Neuron (in vitro differentiated cells): ENCODE data around the gene FMN1.

ENCODE experiments used
- H2AFZ ChIP-seq: one replicate; pipeline ENCODE4 v1.6.1; 2013; ENCODE audit warnings: low read depth, mild to moderate bottlenecking, inconsistent platforms, low read length, moderate library complexity
- H3K27me3 ChIP-seq: one replicate; pipeline ENCODE4 v1.6.1; 2013; ENCODE audit warnings: low read length; ENCODE audit not compliant: insufficient read depth
- H3K36me3 ChIP-seq: one replicate; pipeline ENCODE4 v1.6.1; 2013; ENCODE audit warnings: low read length; ENCODE audit not compliant: insufficient read depth
- H3K4me1 ChIP-seq: one replicate; pipeline ENCODE4 v1.6.1; 2013; ENCODE audit warnings: low read length; ENCODE audit not compliant: insufficient read depth
- H3K4me3 ChIP-seq: 2 replicates; pipeline ENCODE4 v1.5.1; 2013; ENCODE audit warnings: mild to moderate bottlenecking, low read length, moderate library complexity
- H3K9me3 ChIP-seq: one replicate; pipeline ENCODE4 v1.6.1; 2013; ENCODE audit warnings: low read length

Gene FMN1

DNA sequence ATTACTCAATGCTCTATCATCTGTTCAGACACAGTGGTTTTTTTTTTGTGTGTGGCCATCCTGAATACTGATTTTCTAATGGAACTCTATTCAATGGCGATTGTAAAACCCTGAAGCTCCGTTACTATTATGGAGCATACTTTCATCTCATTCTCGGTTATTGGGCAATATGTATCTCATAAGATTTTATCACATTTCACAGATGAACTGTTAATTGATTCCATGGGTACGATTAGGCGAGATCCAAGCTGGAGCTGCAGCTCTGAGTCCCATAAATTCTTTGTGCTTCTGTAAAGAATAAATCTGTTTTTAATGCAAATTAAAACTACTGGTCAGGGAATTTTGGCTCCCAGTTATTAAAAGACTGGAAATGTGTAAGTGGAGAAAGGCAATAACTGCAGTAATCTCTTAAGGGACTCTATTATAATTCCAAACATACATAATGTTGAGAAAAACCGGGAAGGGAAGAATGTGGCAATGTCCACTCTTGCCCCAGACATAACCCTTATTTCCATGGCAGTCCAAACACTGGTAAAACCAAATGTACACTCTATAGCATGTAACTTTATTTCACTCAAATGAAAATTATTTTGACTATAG is 394.5 kb downstream of the FMN1 start:
- Histone ChIP-seq H3K36me3 (no peaks in the 10 kb centered on the region), H3K9me3 (no peaks in the 10 kb centered on the region), H3K27me3 (no peaks in the 10 kb centered on the region), H2AFZ (no peak overlapping the region), H3K4me3 (no peak overlapping the region), H3K4me1 (no peaks in the 10 kb centered on the region)

DNA sequence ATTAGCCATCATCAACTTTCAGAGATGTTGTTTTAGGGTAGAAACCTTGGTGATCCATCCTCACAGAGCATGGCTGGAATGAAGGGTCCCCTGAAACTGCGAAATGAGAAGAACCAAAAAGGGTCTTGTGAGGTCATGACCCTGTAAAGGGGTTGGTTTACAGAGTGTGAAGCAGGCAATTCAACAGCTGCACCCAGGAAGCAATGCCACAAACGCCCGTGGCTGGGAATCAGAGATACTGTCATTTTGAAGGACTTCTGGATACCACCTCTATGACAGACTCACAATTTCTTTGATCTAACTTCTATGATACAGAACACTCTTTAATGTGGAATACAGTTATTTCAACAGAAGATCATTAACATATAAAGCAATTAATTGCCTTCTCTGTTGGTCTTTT is 397.7 kb downstream of the FMN1 start:
- Histone ChIP-seq H3K4me1 (no peaks in the 10 kb centered on the region), H3K36me3 (no peaks in the 10 kb centered on the region), H3K27me3 (no peaks in the 10 kb centered on the region), H3K9me3 (no peaks in the 10 kb centered on the region), H2AFZ (no peak overlapping the region), H3K4me3 (no peak overlapping the region)

- Histone ChIP-seq H2AFZ (no peak overlapping the region), H3K27me3 (no peaks in the 10 kb centered on the region), H3K36me3 (no peaks in the 10 kb centered on the region), H3K9me3 (no peaks in the 10 kb centered on the region), H3K4me1 (no peaks in the 10 kb centered on the region), H3K4me3 (no peak overlapping the region)
These were observed 399.5 kb downstream of the FMN1 start for GRCh38 chr15:32794973-32795372.

GRCh38 chr15:32792436-32792835 is 402.1 kb downstream of the FMN1 start:
- Histone ChIP-seq H3K9me3 (no peaks in the 10 kb centered on the region), H2AFZ (no peak overlapping the region), H3K27me3 (no peaks in the 10 kb centered on the region), H3K36me3 (no peaks in the 10 kb centered on the region), H3K4me1 (no peaks in the 10 kb centered on the region), H3K4me3 (no peak overlapping the region)

GRCh38 chr15:32790352-32790999 is 404.0 kb downstream of the FMN1 start:
- H2AFZ ChIP-seq, result no peak overlapping the region
- H3K4me1 ChIP-seq, result no peaks in the 10 kb centered on the region
- no peaks in the 10 kb centered on the region for H3K9me3 ChIP-seq
- no peak overlapping the region for H3K4me3 ChIP-seq
- H3K27me3 ChIP-seq, result no peaks in the 10 kb centered on the region
- no peaks in the 10 kb centered on the region for H3K36me3 ChIP-seq

GRCh38 chr15:32787949-32788348 is 406.6 kb downstream of the FMN1 start:
- Histone ChIP-seq H3K27me3 (no peaks in the 10 kb centered on the region), H3K4me3 (no peak overlapping the region), H2AFZ (no peak overlapping the region), H3K36me3 (no peaks in the 10 kb centered on the region), H3K9me3 (no peaks in the 10 kb centered on the region), H3K4me1 (no peaks in the 10 kb centered on the region)

DNA sequence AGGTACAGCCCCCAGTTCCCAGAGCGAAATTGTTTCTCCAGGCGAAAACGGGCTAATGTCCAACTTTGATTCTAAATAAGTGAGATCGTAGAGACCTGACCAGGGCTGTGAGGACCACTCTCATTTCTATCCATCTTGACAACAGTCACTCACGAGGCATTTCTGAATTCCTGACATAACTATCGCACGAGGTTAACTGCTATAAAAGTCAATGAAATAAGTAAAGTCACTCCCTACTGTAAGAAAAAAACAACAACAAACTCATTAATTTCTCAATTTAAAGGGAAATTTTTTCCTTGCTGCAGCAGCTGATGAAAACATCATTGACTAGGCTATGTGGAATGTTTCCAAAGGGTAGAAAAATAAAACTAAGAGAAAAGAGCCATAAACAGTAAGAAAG is 407.6 kb downstream of the FMN1 start:
- Histone ChIP-seq H3K4me3 (no peak overlapping the region), H3K9me3 (no peaks in the 10 kb centered on the region), H2AFZ (no peak overlapping the region), H3K36me3 (no peaks in the 10 kb centered on the region), H3K4me1 (no peaks in the 10 kb centered on the region), H3K27me3 (no peaks in the 10 kb centered on the region)

GRCh38 chr15:32784581-32784980 is 409.9 kb downstream of the FMN1 start:
- Histone ChIP-seq H3K27me3 (no peaks in the 10 kb centered on the region), H3K4me1 (no peaks in the 10 kb centered on the region), H3K4me3 (no peak overlapping the region), H3K36me3 (no peaks in the 10 kb centered on the region), H3K9me3 (no peaks in the 10 kb centered on the region), H2AFZ (no peak overlapping the region)

GRCh38 chr15:32781781-32782180 is 412.7 kb downstream of the FMN1 start:
- no peaks in the 10 kb centered on the region for H3K4me1 ChIP-seq
- H3K4me3 ChIP-seq, result no peak overlapping the region
- no peaks in the 10 kb centered on the region for H3K27me3 ChIP-seq
- H3K9me3 ChIP-seq, result no peaks in the 10 kb centered on the region
- no peaks in the 10 kb centered on the region for H3K36me3 ChIP-seq
- no peak overlapping the region for H2AFZ ChIP-seq

- H3K4me1 ChIP-seq, result no peaks in the 10 kb centered on the region
- no peaks in the 10 kb centered on the region for H3K27me3 ChIP-seq
- no peaks in the 10 kb centered on the region for H3K36me3 ChIP-seq
- no peak overlapping the region for H3K4me3 ChIP-seq
- H3K9me3 ChIP-seq, result no peaks in the 10 kb centered on the region
- no peak overlapping the region for H2AFZ ChIP-seq
These were observed 415.9 kb downstream of the FMN1 start for GRCh38 chr15:32778391-32779176.

- Histone ChIP-seq H3K9me3 (no peaks in the 10 kb centered on the region), H3K36me3 (no peaks in the 10 kb centered on the region), H3K27me3 (no peaks in the 10 kb centered on the region), H2AFZ (no peak overlapping the region), H3K4me3 (no peak overlapping the region), H3K4me1 (no peaks in the 10 kb centered on the region)
These were observed 419.4 kb downstream of the FMN1 start for GRCh38 chr15:32775103-32775502.

- Histone ChIP-seq H3K4me1 (no peaks in the 10 kb centered on the region), H3K4me3 (no peak overlapping the region), H3K27me3 (no peaks in the 10 kb centered on the region), H2AFZ (no peak overlapping the region), H3K36me3 (no peaks in the 10 kb centered on the region), H3K9me3 (no peaks in the 10 kb centered on the region)
These were observed 420.5 kb downstream of the FMN1 start for GRCh38 chr15:32774022-32774421.

- H3K4me1 ChIP-seq, result no peaks in the 10 kb centered on the region
- H3K4me3 ChIP-seq, result no peak overlapping the region
- no peaks in the 10 kb centered on the region for H3K9me3 ChIP-seq
- no peak overlapping the region for H2AFZ ChIP-seq
- no peaks in the 10 kb centered on the region for H3K27me3 ChIP-seq
- H3K36me3 ChIP-seq, result no peaks in the 10 kb centered on the region
These were observed 427.3 kb downstream of the FMN1 start for GRCh38 chr15:32767236-32767635.
